Natural killer cell treated with Interleukin-12 subunit alpha and Interleukin-12 subunit beta and Interleukin-15 and Interleukin-18, amount 100 ng/mL, for 72 hours (primary cell): ENCODE measurements around the gene TMEM123. TPM values are rescaled to one million over a fixed set of nuclear protein-coding genes. Genes with fewer than 3 reads are reported as not detected.
"Not testable (repeated sequence)": the region's sequence is repeated elsewhere in the genome, so short reads cannot be mapped to it uniquely, and the experiment has no call there.

Experiments
- ATAC-seq, 2 donors: fragments of 150-1000 bp; cut with Tn5 transposase in 1 of 2; sonication (Bioruptor Pico), chemical (Tn5 transposase) in 1 of 2; 2 replicates each; pipeline ENCODE4 v1.10.0; 2021
- DNase-seq: peaks from one replicate; pipeline ENCODE4 v3.0.0; 2022; ENCODE audit warnings: low spot score
- H3K27ac Mint-ChIP-seq, 2 donors: 1 replicate in 1 of 2; 2 replicates in 1 of 2; pipeline ENCODE4 v1.8.0; 2022; ENCODE audit warnings: mixed read lengths in 2 of 2, mild to moderate bottlenecking in 1 of 2, moderate library complexity in 1 of 2
- H3K27me3 Mint-ChIP-seq, 2 donors: 1 replicate in 1 of 2; 2 replicates in 1 of 2; pipeline ENCODE4 v1.8.0; 2022; ENCODE audit warnings: mixed read lengths in 2 of 2
- H3K36me3 Mint-ChIP-seq: one replicate; pipeline ENCODE4 v1.8.0; 2022; ENCODE audit warnings: mixed read lengths
- H3K4me1 Mint-ChIP-seq, 2 donors: 1 replicate in 1 of 2; 2 replicates in 1 of 2; pipeline ENCODE4 v1.8.0; 2022; ENCODE audit warnings: low read depth in 2 of 2, mixed read lengths in 2 of 2, mild to moderate bottlenecking in 1 of 2
- H3K4me3 Mint-ChIP-seq: one replicate; pipeline ENCODE4 v1.8.0; 2022; ENCODE audit warnings: mixed read lengths
- H3K9me3 Mint-ChIP-seq: 2 replicates; pipeline ENCODE4 v1.8.0; 2022; ENCODE audit warnings: mixed read lengths
- total RNA-seq, 2 donors: library from RNA; stranded (reverse); gene quantifications; one replicate each; pipeline ENCODE4 v1.2.3, GENCODE V29; 2022

Gene TMEM123
- total RNA-seq, 2 donors from 2014 or later = 64.6 to 81.3 TPM

- Mint-ChIP-seq H3K4me3 (peak overlapping the region; percentile 92), H3K36me3 (peaks cover 17% of the 10 kb centered on the region), H3K9me3 (no peaks in the 10 kb centered on the region), H3K27me3 (peaks cover 0 to 6% of the 10 kb centered on the region in 2 donors), H3K4me1 (peaks cover 63 to 73% of the 10 kb centered on the region in 2 donors), H3K27ac (peak overlapping the region; percentile 86 to 92)
- ATAC-seq (no peak), DNase-seq (no peak)
Measured at GRCh38 chr11:102451041-102451680, 1.4 kb downstream of the TMEM123 start.

- Mint-ChIP-seq H3K4me3 (peak overlapping the region; percentile 92), H3K9me3 (no peaks in the 10 kb centered on the region), H3K27ac (peak overlapping the region; percentile 86 to 92), H3K27me3 (peaks cover 0 to 6% of the 10 kb centered on the region in 2 donors), H3K4me1 (peaks cover 67 to 74% of the 10 kb centered on the region in 2 donors), H3K36me3 (peaks cover 30% of the 10 kb centered on the region)
- DNase-seq (no peak), ATAC-seq (no peak)
Measured at GRCh38 chr11:102449651-102450570, 2.7 kb downstream of the TMEM123 start.

GRCh38 chr11:102448869-102449224, 3.7 kb downstream of the TMEM123 start:
- H3K27me3 Mint-ChIP-seq = peaks cover 0 to 6% of the 10 kb centered on the region in 2 donors
- peak overlapping the region; percentile 92 for H3K4me3 Mint-ChIP-seq
- ATAC-seq = no peak
- H3K27ac Mint-ChIP-seq = peak overlapping the region; percentile 84 to 89
- peaks cover 36% of the 10 kb centered on the region for H3K36me3 Mint-ChIP-seq
- peaks cover 67 to 74% of the 10 kb centered on the region in 2 donors for H3K4me1 Mint-ChIP-seq
- H3K9me3 Mint-ChIP-seq = no peaks in the 10 kb centered on the region
- no peak for DNase-seq

GRCh38 chr11:102447941-102448868, 4.4 kb downstream of the TMEM123 start:
- peak overlapping the region; percentile 84 to 89 for H3K27ac Mint-ChIP-seq
- ATAC-seq (no peak), DNase-seq (no peak)
- peaks cover 0 to 6% of the 10 kb centered on the region in 2 donors for H3K27me3 Mint-ChIP-seq
- H3K4me1 Mint-ChIP-seq = peaks cover 70 to 71% of the 10 kb centered on the region in 2 donors
- H3K4me3 Mint-ChIP-seq = peak overlapping the region; percentile 92
- peaks cover 39% of the 10 kb centered on the region for H3K36me3 Mint-ChIP-seq
- no peaks in the 10 kb centered on the region for H3K9me3 Mint-ChIP-seq

- Mint-ChIP-seq H3K9me3 (no peaks in the 10 kb centered on the region), H3K4me3 (peak overlapping the region; percentile 75), H3K36me3 (peaks cover 43% of the 10 kb centered on the region), H3K27ac (peak overlapping the region; percentile 84 to 89), H3K4me1 (peaks cover 71 to 75% of the 10 kb centered on the region in 2 donors), H3K27me3 (peaks cover 0 to 6% of the 10 kb centered on the region in 2 donors)
- peak; percentile 82 to 87 for ATAC-seq
- DNase-seq = peak; percentile 66
Measured at GRCh38 chr11:102447193-102447592, 5.4 kb downstream of the TMEM123 start.

GRCh38 chr11:102446606-102447005, 6.0 kb downstream of the TMEM123 start:
- Mint-ChIP-seq H3K27ac (peak overlapping the region; percentile 84 to 89), H3K4me3 (peak overlapping the region; percentile 75), H3K9me3 (no peaks in the 10 kb centered on the region), H3K36me3 (peaks cover 44% of the 10 kb centered on the region), H3K27me3 (peaks cover 0 to 6% of the 10 kb centered on the region in 2 donors), H3K4me1 (peaks cover 69 to 70% of the 10 kb centered on the region in 2 donors)
- ATAC-seq (no peak), DNase-seq (no peak)

GRCh38 chr11:102444693-102445092, 7.9 kb downstream of the TMEM123 start:
- H3K9me3 Mint-ChIP-seq, H3K27me3 Mint-ChIP-seq, H3K27ac Mint-ChIP-seq, H3K4me3 Mint-ChIP-seq, ATAC-seq, DNase-seq: not testable (repeated sequence)
- Mint-ChIP-seq H3K36me3 (peaks cover 43% of the 10 kb centered on the region), H3K4me1 (peaks cover 56 to 66% of the 10 kb centered on the region in 2 donors)

GRCh38 chr11:102444142-102444541, 8.4 kb downstream of the TMEM123 start:
- not testable (repeated sequence) for H3K27ac Mint-ChIP-seq, H3K9me3 Mint-ChIP-seq, ATAC-seq, H3K27me3 Mint-ChIP-seq, DNase-seq, H3K4me3 Mint-ChIP-seq
- Mint-ChIP-seq H3K4me1 (peaks cover 51 to 65% of the 10 kb centered on the region in 2 donors), H3K36me3 (peaks cover 38% of the 10 kb centered on the region)

- H3K4me1 Mint-ChIP-seq = peaks cover 23 to 44% of the 10 kb centered on the region in 2 donors
- not testable (repeated sequence) for H3K27ac Mint-ChIP-seq, DNase-seq, ATAC-seq, H3K4me3 Mint-ChIP-seq, H3K9me3 Mint-ChIP-seq, H3K27me3 Mint-ChIP-seq
- H3K36me3 Mint-ChIP-seq = peaks cover 20% of the 10 kb centered on the region
Measured at GRCh38 chr11:102439063-102439363, 13.6 kb downstream of the TMEM123 start.

- Mint-ChIP-seq H3K27me3 (no peaks in the 10 kb centered on the region), H3K27ac (peak overlapping the region in 1 of 2 donors; percentile 35), H3K4me1 (peaks cover 23 to 42% of the 10 kb centered on the region in 2 donors), H3K4me3 (no peak overlapping the region), H3K9me3 (no peaks in the 10 kb centered on the region), H3K36me3 (peaks cover 15% of the 10 kb centered on the region)
- ATAC-seq (no peak), DNase-seq (no peak)
Measured at GRCh38 chr11:102438311-102439062, 14.1 kb downstream of the TMEM123 start.

GRCh38 chr11:102437727-102438126, 14.8 kb downstream of the TMEM123 start:
- peaks cover 22 to 34% of the 10 kb centered on the region in 2 donors for H3K4me1 Mint-ChIP-seq

GRCh38 chr11:102436976-102437375, 15.6 kb downstream of the TMEM123 start:
- Mint-ChIP-seq H3K36me3 (peaks cover 20% of the 10 kb centered on the region), H3K4me3 (no peak overlapping the region), H3K9me3 (peaks cover 3% of the 10 kb centered on the region), H3K27me3 (no peaks in the 10 kb centered on the region), H3K4me1 (peaks cover 22 to 34% of the 10 kb centered on the region in 2 donors), H3K27ac (no peak overlapping the region)
- ATAC-seq = no peak
- DNase-seq = no peak

More at GRCh38 chr11:102437727-102438126, 14.8 kb downstream of the TMEM123 start:
- Mint-ChIP-seq H3K4me3 (no peak overlapping the region), H3K36me3 (peaks cover 19% of the 10 kb centered on the region), H3K9me3 (no peaks in the 10 kb centered on the region), H3K27me3 (no peaks in the 10 kb centered on the region), H3K27ac (no peak overlapping the region)
- no peak for DNase-seq
- ATAC-seq = no peak

- no peak for ATAC-seq
- no peak overlapping the region for H3K27ac Mint-ChIP-seq
- H3K36me3 Mint-ChIP-seq = peaks cover 23% of the 10 kb centered on the region
- H3K4me1 Mint-ChIP-seq = peaks cover 21 to 34% of the 10 kb centered on the region in 2 donors
- H3K27me3 Mint-ChIP-seq = no peaks in the 10 kb centered on the region
- no peak overlapping the region for H3K4me3 Mint-ChIP-seq
- peaks cover 3% of the 10 kb centered on the region for H3K9me3 Mint-ChIP-seq
- no peak for DNase-seq
Measured at GRCh38 chr11:102436561-102436960, 16.0 kb downstream of the TMEM123 start.
